ENCODE data around the gene RASGRP3.

The RASGRP3 gene

DNA sequence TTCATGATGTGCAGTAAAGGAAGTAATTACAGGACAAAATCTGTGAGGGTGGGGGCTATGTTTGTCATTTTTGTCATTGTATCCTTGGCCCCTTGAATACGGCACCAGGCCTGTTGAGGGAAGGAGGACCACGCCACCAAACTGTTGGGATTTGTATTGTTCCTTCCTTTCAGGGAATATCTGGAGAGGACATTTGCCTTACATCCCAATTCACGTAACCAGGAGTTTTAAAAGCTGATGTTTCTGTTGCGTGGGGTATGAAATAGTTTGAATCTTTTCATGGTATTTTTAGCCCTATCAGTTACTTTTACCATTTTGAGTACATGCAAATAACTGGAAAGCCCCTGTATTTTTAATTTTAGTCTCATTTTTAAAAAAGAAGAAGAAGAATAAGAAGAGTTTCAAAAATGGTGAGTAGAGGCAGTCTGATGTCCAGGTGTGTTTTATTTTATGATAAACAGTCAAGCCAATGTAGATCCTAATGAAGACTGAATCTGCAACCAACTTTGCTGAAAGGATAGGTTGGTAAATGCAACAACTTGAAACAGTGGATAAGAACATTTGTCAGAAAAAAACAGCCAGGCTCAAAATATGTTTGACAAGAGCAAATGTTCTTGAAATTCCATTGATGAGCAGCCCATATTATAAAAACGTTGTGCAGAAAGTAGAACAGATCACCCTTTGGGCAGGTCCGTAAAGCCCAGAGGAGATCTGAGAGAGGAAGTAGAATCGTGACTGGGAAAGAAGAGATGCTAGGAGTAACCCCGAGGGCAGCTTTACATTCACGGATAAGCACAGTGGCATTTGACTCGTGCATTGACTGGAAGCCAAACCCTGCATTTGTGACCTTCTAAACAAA lies 54.5 kb downstream of the RASGRP3 start:
- Histone ChIP-seq H3K9me3 (ENCODE audit: insufficient read depth, low read depth, low read length) (no peaks in the 10 kb centered on the region), H3K36me3 (ENCODE audit: insufficient read depth, low read depth, low read length) (no peaks in the 10 kb centered on the region), H3K27ac (ENCODE audit: low read length) (no peak overlapping the region), H3K4me1 (ENCODE audit: insufficient read depth, low read length) (no peaks in the 10 kb centered on the region), H3K27me3 (ENCODE audit: insufficient read depth, low read length) (no peaks in the 10 kb centered on the region), H3K9ac (ENCODE audit: low read depth, low read length) (no peak overlapping the region), H3K4me3 (ENCODE audit: low read length) (no peak overlapping the region)

DNA sequence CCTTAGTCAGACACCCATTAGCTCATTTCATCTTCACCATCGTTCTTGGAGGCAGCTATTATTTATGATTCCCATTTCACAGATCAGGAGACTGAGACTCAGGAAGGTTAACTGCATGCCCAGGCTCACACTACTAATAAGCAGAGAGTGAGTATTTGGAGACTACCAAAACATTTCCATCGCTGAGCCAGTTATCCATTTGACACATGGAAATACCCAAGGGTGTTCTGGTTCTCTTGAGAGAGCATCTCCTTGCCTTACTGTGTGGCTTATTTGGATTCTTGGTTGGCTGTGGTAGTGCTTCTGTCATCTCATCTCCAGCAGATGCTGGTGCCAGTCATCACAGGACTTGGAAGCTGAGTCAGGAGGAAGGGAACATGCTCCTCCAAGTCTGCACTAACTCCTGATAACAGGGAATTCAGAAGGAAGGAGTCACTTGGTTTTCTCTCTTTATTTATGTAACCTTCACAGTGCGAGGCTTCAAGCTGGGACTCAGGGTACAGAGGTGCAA lies 55.2 kb downstream of the RASGRP3 start:
- Histone ChIP-seq H3K27ac (ENCODE audit: low read length) (no peak overlapping the region), H3K27me3 (ENCODE audit: insufficient read depth, low read length) (no peaks in the 10 kb centered on the region), H3K36me3 (ENCODE audit: insufficient read depth, low read depth, low read length) (no peaks in the 10 kb centered on the region), H3K4me1 (ENCODE audit: insufficient read depth, low read length) (no peaks in the 10 kb centered on the region), H3K9me3 (ENCODE audit: insufficient read depth, low read depth, low read length) (no peaks in the 10 kb centered on the region), H3K4me3 (ENCODE audit: low read length) (no peak overlapping the region), H3K9ac (ENCODE audit: low read depth, low read length) (no peak overlapping the region)

DNA sequence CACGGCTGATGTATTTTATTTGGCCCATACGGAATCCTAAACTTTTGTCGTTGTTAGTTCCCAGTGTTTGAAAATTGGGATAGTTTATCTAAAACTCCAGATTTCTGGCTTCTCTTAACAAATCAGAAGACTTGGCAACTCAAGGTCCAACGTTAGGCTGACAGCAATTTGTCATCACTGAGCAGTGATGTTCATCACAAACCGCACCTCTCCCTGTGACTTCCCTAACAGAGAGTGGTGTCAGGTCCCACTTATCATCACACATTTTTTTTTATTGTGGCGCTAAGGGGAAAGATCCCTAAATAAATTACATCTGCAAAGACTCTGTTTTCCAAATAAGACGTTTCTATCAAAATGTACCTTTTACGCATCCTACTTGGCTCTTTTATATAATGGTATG lies 55.7 kb downstream of the RASGRP3 start:
- Histone ChIP-seq H3K27me3 (ENCODE audit: insufficient read depth, low read length) (no peaks in the 10 kb centered on the region), H3K9ac (ENCODE audit: low read depth, low read length) (no peak overlapping the region), H3K4me3 (ENCODE audit: low read length) (no peak overlapping the region), H3K9me3 (ENCODE audit: insufficient read depth, low read depth, low read length) (no peaks in the 10 kb centered on the region), H3K36me3 (ENCODE audit: insufficient read depth, low read depth, low read length) (no peaks in the 10 kb centered on the region), H3K4me1 (ENCODE audit: insufficient read depth, low read length) (no peaks in the 10 kb centered on the region), H3K27ac (ENCODE audit: low read length) (no peak overlapping the region)

DNA sequence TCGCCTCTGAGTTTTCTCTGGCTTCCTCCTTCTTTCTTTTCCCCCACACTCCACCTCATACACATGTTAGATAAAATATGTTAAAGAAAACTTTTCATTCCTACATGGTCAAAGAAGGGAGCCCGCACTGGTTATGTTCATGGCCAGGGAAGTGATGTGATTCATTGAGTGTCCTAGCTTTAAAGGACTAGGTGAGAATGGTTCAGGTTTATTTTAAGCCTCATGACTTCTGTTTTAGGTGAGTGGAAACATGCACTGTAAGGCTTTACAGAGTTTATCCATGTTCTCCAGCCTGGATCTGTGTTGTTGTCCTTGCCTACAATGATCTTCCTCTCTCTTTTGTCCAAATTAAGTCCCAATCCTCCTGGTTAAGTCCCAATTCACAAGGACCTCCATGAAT lies 56.5 kb downstream of the RASGRP3 start:
- Histone ChIP-seq H3K9me3 (ENCODE audit: insufficient read depth, low read depth, low read length) (no peaks in the 10 kb centered on the region), H3K36me3 (ENCODE audit: insufficient read depth, low read depth, low read length) (no peaks in the 10 kb centered on the region), H3K27ac (ENCODE audit: low read length) (no peak overlapping the region), H3K27me3 (ENCODE audit: insufficient read depth, low read length) (no peaks in the 10 kb centered on the region), H3K4me1 (ENCODE audit: insufficient read depth, low read length) (no peaks in the 10 kb centered on the region), H3K9ac (ENCODE audit: low read depth, low read length) (no peak overlapping the region), H3K4me3 (ENCODE audit: low read length) (no peak overlapping the region)

DNA sequence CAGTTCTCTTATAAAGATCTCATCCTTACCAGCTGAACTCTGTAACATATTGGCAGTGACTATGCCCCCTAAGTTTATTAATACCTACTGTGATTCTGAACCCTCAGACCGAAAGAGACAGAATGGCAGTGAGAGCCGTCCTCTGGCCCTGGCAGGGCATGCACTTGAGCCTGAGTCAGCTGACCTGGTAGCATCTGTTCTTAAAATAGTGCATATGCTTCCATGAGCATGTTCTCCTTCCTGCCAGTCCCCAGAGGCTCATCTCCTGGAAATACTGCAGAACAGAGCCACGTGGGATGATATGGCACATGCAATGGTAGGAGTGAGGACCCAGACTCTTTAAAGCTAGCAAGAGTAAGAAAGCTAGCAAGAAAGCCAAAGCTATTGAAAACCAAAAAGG lies 59.0 kb downstream of the RASGRP3 start:
- no peak overlapping the region for H3K9ac ChIP-seq (ENCODE audit: low read depth, low read length)
- no peaks in the 10 kb centered on the region for H3K9me3 ChIP-seq (ENCODE audit: insufficient read depth, low read depth, low read length)
- no peak overlapping the region for H3K4me3 ChIP-seq (ENCODE audit: low read length)
- H3K27me3 ChIP-seq (ENCODE audit: insufficient read depth, low read length), result no peaks in the 10 kb centered on the region
- H3K27ac ChIP-seq (ENCODE audit: low read length), result no peak overlapping the region
- H3K4me1 ChIP-seq (ENCODE audit: insufficient read depth, low read length), result peaks cover 4% of the 10 kb centered on the region; the same call in 1 of the 2 replicates
- no peaks in the 10 kb centered on the region for H3K36me3 ChIP-seq (ENCODE audit: insufficient read depth, low read depth, low read length)

DNA sequence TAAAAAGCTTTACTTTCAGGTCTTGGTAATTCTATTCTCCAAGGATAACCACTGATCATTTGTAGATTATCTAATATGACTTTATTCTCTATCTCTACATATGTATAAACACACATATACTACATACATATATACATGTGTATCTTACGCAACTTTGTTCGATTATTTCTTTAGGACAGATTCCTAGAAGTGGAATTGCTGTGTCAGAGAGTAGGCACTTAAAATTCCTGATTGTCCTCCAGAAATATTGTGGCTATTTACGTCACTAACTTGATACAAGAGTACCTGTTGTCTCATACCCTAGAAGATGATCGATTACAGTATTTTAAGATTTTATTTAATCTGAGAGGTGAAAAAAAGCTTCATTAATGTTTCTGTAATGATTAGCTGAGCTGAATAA lies 64.8 kb downstream of the RASGRP3 start:
- Histone ChIP-seq H3K9me3 (ENCODE audit: insufficient read depth, low read depth, low read length) (no peaks in the 10 kb centered on the region), H3K27me3 (ENCODE audit: insufficient read depth, low read length) (no peaks in the 10 kb centered on the region), H3K9ac (ENCODE audit: low read depth, low read length) (no peak overlapping the region), H3K4me3 (ENCODE audit: low read length) (no peak overlapping the region), H3K36me3 (ENCODE audit: insufficient read depth, low read depth, low read length) (no peaks in the 10 kb centered on the region), H3K4me1 (ENCODE audit: insufficient read depth, low read length) (peaks cover 9% of the 10 kb centered on the region; the same call in 1 of the 2 replicates), H3K27ac (ENCODE audit: low read length) (no peak overlapping the region)

DNA sequence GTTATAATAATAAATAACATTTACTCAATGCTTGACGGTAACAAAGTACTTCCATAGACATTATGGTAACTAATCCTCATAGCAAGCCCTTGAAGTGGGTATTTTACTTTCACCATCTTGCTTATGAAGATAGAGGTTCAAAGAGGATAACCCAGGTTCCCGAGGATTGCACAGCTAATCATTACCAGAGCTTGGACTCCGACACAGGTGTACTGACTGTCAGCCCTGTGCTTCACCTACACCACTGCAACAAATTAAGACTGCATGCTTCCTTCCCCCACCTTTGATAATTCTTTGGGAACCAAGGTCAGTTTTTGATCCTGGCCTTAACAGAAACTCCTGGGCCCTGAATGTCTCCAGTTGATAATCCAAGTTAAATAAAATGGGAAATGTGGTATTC lies 73.8 kb downstream of the RASGRP3 start:
- Histone ChIP-seq H3K9ac (ENCODE audit: low read depth, low read length) (no peak overlapping the region), H3K27me3 (ENCODE audit: insufficient read depth, low read length) (no peaks in the 10 kb centered on the region), H3K27ac (ENCODE audit: low read length) (no peak overlapping the region), H3K9me3 (ENCODE audit: insufficient read depth, low read depth, low read length) (no peaks in the 10 kb centered on the region), H3K4me1 (ENCODE audit: insufficient read depth, low read length) (no peaks in the 10 kb centered on the region; the same call in 1 of the 2 replicates), H3K4me3 (ENCODE audit: low read length) (no peak overlapping the region), H3K36me3 (ENCODE audit: insufficient read depth, low read depth, low read length) (no peaks in the 10 kb centered on the region)

DNA sequence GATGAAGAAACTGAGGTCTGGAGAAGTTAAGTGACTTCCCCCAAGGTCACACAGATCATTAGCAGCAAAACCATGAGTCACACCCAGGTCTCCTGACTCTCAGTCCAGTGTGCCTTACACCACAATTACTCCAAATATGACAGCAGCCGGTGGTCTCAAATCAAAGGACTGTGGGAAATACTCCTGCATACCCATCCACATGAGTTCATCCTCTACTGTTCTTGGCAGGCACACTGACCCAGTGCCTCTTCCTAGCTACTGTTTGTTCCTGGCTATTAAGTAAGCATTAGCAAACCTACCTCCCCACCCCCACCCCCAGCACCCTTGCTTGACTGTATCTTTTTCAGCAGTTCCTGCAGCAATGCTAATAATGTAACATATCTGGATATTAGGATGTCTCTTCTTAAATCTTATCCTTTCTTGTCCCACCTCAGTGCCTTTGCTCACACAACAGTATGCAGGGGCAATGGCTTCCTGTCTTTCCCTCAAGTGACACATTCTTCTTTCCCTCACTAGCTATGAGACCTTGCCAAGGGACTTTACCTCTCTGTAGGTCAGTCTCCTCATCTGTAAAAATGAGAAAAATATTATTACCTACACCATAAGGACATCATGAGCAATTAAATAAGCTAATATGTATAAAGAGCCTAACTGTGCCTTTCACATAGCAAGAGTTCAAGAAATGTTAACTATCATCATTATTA lies 76.5 kb downstream of the RASGRP3 start:
- Histone ChIP-seq H3K9me3 (ENCODE audit: insufficient read depth, low read depth, low read length) (no peaks in the 10 kb centered on the region), H3K36me3 (ENCODE audit: insufficient read depth, low read depth, low read length) (no peaks in the 10 kb centered on the region), H3K4me1 (ENCODE audit: insufficient read depth, low read length) (peaks cover 4% of the 10 kb centered on the region; the same call in 1 of the 2 replicates), H3K9ac (ENCODE audit: low read depth, low read length) (no peak overlapping the region), H3K27me3 (ENCODE audit: insufficient read depth, low read length) (no peaks in the 10 kb centered on the region), H3K4me3 (ENCODE audit: low read length) (no peak overlapping the region), H3K27ac (ENCODE audit: low read length) (no peak overlapping the region)

DNA sequence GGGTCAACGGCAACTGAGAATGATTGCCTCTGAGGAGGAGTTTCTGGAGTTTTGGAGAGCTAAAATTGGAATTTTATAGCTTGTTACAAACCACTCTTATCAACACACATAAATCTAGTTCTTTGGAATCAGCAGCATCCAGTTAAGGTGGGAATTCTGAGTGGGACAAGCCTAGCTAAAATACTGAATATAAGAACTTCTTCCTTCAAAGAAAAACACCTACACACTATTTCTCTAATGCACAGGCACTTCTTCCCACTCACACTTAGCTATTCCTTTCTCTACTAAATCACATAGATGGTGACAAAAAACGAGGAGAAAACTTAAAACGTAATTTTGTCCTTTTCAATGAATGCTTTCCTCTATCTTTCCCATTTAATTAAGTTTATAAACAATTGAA lies 79.2 kb downstream of the RASGRP3 start:
- Histone ChIP-seq H3K27me3 (ENCODE audit: insufficient read depth, low read length) (no peaks in the 10 kb centered on the region), H3K4me1 (ENCODE audit: insufficient read depth, low read length) (peaks cover 4% of the 10 kb centered on the region; the same call in 1 of the 2 replicates), H3K9me3 (ENCODE audit: insufficient read depth, low read depth, low read length) (no peaks in the 10 kb centered on the region), H3K4me3 (ENCODE audit: low read length) (no peak overlapping the region), H3K36me3 (ENCODE audit: insufficient read depth, low read depth, low read length) (no peaks in the 10 kb centered on the region), H3K27ac (ENCODE audit: low read length) (no peak overlapping the region), H3K9ac (ENCODE audit: low read depth, low read length) (no peak overlapping the region)

DNA sequence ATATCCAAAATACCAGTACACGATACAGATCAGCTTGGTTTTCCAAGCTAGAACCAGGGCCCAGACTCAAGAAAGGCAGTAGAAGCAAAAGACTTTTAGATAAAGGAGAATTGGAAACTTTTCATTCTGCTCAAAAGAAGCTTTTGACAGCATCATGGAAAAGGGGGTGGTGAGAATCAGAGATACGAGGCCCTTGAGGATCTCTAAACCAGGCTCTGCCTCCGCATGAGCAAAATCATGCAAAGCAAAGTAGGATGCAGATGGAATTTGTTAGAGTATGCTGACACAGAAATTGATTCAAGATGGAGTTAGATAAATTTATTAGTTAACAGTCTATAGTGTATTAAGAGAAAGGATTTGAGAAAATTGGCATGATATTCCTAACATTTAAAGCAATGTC lies 82.9 kb downstream of the RASGRP3 start:
- no peak overlapping the region for H3K4me3 ChIP-seq (ENCODE audit: low read length)
- no peaks in the 10 kb centered on the region for H3K9me3 ChIP-seq (ENCODE audit: insufficient read depth, low read depth, low read length)
- H3K27me3 ChIP-seq (ENCODE audit: insufficient read depth, low read length), result no peaks in the 10 kb centered on the region
- no peak overlapping the region for H3K27ac ChIP-seq (ENCODE audit: low read length)
- peaks cover 4% of the 10 kb centered on the region; the same call in 1 of the 2 replicates for H3K4me1 ChIP-seq (ENCODE audit: insufficient read depth, low read length)
- H3K36me3 ChIP-seq (ENCODE audit: insufficient read depth, low read depth, low read length), result no peaks in the 10 kb centered on the region
- H3K9ac ChIP-seq (ENCODE audit: low read depth, low read length), result no peak overlapping the region

DNA sequence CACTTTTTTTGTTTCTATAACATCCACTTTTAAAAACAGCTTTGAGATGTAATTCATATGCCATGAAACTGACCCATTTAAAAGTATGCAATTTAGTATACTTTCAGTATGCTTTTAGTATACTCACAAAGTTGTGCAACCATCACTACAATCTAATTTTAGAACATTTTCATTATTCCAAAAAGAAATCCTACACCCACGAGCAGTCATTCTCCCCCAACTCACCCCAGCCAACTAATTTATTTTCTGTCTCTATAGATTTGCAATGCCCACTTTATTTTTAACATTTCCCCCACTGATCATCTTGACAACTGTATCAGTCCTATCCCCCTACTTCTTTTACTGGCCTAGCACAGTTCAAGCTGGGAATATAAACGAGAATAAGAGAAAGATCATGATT lies 83.6 kb downstream of the RASGRP3 start:
- Histone ChIP-seq H3K27ac (ENCODE audit: low read length) (no peak overlapping the region), H3K4me3 (ENCODE audit: low read length) (no peak overlapping the region), H3K9ac (ENCODE audit: low read depth, low read length) (no peak overlapping the region), H3K27me3 (ENCODE audit: insufficient read depth, low read length) (no peaks in the 10 kb centered on the region), H3K36me3 (ENCODE audit: insufficient read depth, low read depth, low read length) (no peaks in the 10 kb centered on the region), H3K9me3 (ENCODE audit: insufficient read depth, low read depth, low read length) (no peaks in the 10 kb centered on the region), H3K4me1 (ENCODE audit: insufficient read depth, low read length) (peaks cover 4% of the 10 kb centered on the region; the same call in 1 of the 2 replicates)

DNA sequence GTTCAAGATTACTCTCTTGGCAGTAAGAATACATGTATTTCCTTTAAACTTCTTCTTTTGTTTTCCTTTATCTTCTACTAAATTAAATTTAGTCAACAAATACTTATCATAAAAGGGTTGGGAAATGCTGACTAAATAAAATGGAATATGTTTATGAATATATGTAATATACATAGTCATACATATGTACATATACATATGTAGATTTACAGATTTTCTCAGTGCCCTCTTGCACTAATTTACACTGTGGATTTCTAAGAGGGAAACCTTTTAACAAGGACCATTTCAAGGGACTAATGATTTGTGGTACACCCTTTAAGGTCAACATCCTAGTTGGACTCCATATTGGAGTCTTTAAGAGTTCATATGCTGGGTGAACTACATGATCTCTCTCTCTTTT lies 85.4 kb downstream of the RASGRP3 start:
- no peaks in the 10 kb centered on the region for H3K9me3 ChIP-seq (ENCODE audit: insufficient read depth, low read depth, low read length)
- no peaks in the 10 kb centered on the region for H3K27me3 ChIP-seq (ENCODE audit: insufficient read depth, low read length)
- H3K27ac ChIP-seq (ENCODE audit: low read length), result no peak overlapping the region
- H3K4me3 ChIP-seq (ENCODE audit: low read length), result no peak overlapping the region
- no peaks in the 10 kb centered on the region for H3K4me1 ChIP-seq (ENCODE audit: insufficient read depth, low read length)
- no peak overlapping the region for H3K9ac ChIP-seq (ENCODE audit: low read depth, low read length)
- no peaks in the 10 kb centered on the region for H3K36me3 ChIP-seq (ENCODE audit: insufficient read depth, low read depth, low read length)
